ENCODE measurements around the gene SIN3B. TPM values are rescaled to one million over a fixed set of nuclear protein-coding genes. Genes with fewer than 3 reads are reported as not detected.

The SIN3B gene
- polyA plus RNA-seq, 3 donors = 7.2 to 154 (median 10.2) TPM

DNA sequence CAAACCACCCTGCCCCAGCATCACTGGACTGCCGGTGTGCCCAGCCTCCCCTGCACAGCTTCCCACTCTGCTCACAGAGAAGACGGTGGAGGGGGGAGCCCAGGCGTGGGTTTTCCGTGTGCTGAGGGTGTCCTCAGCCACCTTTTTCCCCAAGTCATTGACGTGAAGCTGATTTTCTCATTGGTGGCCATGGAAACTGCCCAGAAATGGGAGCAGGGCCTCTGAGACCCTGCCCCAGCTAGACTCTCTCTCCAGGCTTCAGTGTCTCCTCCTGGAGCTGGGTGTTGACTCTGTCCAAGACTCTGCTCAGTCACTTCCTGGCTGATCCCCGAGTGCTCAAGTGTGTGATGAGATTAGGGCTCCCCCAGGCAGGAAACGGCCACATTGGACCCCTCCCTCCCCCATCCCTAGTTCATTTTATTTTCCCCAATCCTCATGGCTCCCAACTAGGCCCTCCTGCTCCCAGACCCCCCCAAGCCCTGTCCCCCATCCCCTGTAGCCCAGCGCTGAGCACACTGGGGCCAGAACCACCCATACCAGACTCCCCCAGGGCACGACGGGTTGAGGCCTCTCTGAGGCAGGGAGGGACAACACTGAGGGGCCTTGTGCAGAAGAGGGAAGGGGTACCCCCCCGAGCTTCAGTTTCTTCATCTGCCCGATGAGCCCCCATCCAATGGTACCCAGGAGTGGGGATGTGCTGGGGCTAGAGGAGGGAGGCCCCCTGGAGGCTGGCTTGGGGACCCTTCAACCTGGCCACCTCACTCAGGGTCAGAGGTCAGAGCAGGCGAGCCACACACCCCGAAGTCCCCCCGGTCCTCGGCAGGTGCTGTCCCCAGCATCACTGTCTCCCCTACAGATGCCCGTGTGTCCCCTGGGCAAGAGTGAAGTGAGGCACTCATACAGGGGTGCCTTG lies 58.4 kb downstream of the SIN3B start:
- H3K79me2 ChIP-seq (ENCODE audit: insufficient read depth, low read length) = no peaks in the 10 kb centered on the region
- peaks cover 0 to 33% of the 10 kb centered on the region in 2 donors for H3K27me3 ChIP-seq (ENCODE audit: control insufficient read depth in 2 of 2, insufficient read depth in 2 of 2, low read length in 2 of 2)
- Mint-ChIP-seq H3K4me1 (peaks cover 14% of the 10 kb centered on the region), H3K36me3 (peaks cover 0 to 4% of the 10 kb centered on the region in 2 donors), H3K9me3 (peaks cover 11 to 30% (median 18%) of the 10 kb centered on the region in 7 donors), H3K4me3 (peak overlapping the region in 1 of 2 donors; percentile 80), H3K27me3 (ENCODE audit: low read depth in 3 of 3) (peaks cover 30 to 61% (median 34%) of the 10 kb centered on the region in 3 donors), H3K27ac (peak overlapping the region in 2 of 7 donors; percentile 7 to 11)
- intact Hi-C loops (cut with micrococcal nuclease) = no loop called here
- H4K20me1 ChIP-seq (ENCODE audit: insufficient read depth, low read length) = no peaks in the 10 kb centered on the region
- H3K4me1 ChIP-seq (ENCODE audit: control insufficient read depth in 1 of 2, insufficient read depth in 2 of 2, low read length in 2 of 2) = peaks cover 14 to 24% of the 10 kb centered on the region in 2 donors
- 58% methylated on average over 3 of the region's 17 CpGs for WGBS (ENCODE audit: insufficient coverage)
- peaks cover 7 to 18% of the 10 kb centered on the region in 2 donors for H3K9me3 ChIP-seq (replicated peaks in 1 of 2; ENCODE audit: control insufficient read depth in 1 of 2, insufficient read depth in 1 of 2, low read length in 2 of 2)
- H3K4me2 ChIP-seq (replicated peaks; ENCODE audit: extremely low read depth, low read length, poor library complexity, severe bottlenecking) = no peak overlapping the region
- no peaks in the 10 kb centered on the region for H3K36me3 ChIP-seq (replicated peaks in 1 of 2; ENCODE audit: control insufficient read depth in 1 of 2, insufficient read depth in 2 of 2, low read length in 2 of 2)
- H3K9ac ChIP-seq (ENCODE audit: insufficient read depth, low read length, poor library complexity, severe bottlenecking) = no peak overlapping the region
- no peak overlapping the region for H2AFZ ChIP-seq (ENCODE audit: insufficient read depth, low read depth, low read length, poor library complexity, severe bottlenecking)
- no peak overlapping the region for H3K4me3 ChIP-seq (replicated peaks in 1 of 3; ENCODE audit: low read depth in 2 of 3, low read length in 3 of 3)
- no peak for DNase-seq
- no peak overlapping the region for H3K27ac ChIP-seq (ENCODE audit: low read depth in 1 of 2, low read length in 2 of 2)
- TF ChIP-seq, protein P1, sequence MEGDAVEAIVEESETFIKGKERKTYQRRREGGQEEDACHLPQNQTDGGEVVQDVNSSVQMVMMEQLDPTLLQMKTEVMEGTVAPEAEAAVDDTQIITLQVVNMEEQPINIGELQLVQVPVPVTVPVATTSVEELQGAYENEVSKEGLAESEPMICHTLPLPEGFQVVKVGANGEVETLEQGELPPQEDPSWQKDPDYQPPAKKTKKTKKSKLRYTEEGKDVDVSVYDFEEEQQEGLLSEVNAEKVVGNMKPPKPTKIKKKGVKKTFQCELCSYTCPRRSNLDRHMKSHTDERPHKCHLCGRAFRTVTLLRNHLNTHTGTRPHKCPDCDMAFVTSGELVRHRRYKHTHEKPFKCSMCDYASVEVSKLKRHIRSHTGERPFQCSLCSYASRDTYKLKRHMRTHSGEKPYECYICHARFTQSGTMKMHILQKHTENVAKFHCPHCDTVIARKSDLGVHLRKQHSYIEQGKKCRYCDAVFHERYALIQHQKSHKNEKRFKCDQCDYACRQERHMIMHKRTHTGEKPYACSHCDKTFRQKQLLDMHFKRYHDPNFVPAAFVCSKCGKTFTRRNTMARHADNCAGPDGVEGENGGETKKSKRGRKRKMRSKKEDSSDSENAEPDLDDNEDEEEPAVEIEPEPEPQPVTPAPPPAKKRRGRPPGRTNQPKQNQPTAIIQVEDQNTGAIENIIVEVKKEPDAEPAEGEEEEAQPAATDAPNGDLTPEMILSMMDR (IDR thresholded peaks at IDR 0.05) = no peak

DNA sequence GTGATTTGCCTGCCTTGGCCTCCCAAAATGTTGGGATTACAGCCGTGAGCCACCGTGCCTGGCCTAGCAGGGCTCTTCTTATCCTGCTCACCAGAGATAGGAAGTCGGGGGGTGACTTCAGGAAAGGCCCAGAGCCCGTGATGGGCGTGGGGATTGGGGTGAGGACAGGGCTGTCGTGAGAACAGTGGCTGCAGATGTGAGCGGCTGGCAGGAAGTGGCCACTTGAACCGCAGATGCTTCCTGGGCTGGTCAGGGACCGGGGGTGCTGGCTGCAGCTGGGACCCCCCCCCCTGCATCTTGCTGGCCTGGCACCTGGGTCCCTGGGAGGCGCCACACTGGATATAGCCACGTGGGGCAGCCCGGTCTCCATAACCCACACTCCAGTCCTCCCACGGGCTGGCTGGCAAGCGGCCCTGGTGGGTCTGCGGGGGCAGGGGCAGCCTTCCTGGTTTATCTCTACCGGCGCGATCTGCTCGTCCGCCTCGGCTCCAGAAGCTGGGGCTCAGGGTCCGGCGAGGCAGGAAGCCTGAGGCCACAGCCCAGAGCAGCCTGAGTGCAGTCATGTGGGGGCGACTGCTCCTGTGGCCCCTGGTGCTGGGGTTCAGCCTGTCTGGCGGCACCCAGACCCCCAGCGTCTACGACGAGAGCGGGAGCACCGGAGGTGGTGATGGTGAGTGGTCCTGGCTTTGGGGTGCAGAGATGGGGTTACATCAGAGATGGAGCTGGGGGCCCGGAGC lies 59.6 kb downstream of the SIN3B start, which contains the start of gene F2RL3:
TSS of gene F2RL3 (plus strand) at position 371 of the 737 bp plus-strand sequence. CDS start at position 562, 191 bp downstream.
- Histone ChIP-seq H3K27me3 (ENCODE audit: control insufficient read depth in 2 of 2, insufficient read depth in 2 of 2, low read length in 2 of 2) (peaks cover 0 to 44% of the 10 kb centered on the region in 2 donors), H3K9ac (ENCODE audit: insufficient read depth, low read length, poor library complexity, severe bottlenecking) (peak within 1 kb of the TSS; percentile 36), H3K4me3 (replicated peaks in 1 of 3; ENCODE audit: low read depth in 2 of 3, low read length in 3 of 3) (no peak within 1 kb of the TSS), H2AFZ (ENCODE audit: insufficient read depth, low read depth, low read length, poor library complexity, severe bottlenecking) (peak within 1 kb of the TSS; percentile 30), H4K20me1 (ENCODE audit: insufficient read depth, low read length) (no peaks in the 10 kb centered on the region), H3K36me3 (replicated peaks in 1 of 2; ENCODE audit: control insufficient read depth in 1 of 2, insufficient read depth in 2 of 2, low read length in 2 of 2) (no peaks in the 10 kb centered on the region), H3K9me3 (replicated peaks in 1 of 2; ENCODE audit: control insufficient read depth in 1 of 2, insufficient read depth in 1 of 2, low read length in 2 of 2) (peaks cover 0 to 6% of the 10 kb centered on the region in 2 donors), H3K79me2 (ENCODE audit: insufficient read depth, low read length) (no peaks in the 10 kb centered on the region), H3K4me1 (ENCODE audit: control insufficient read depth in 1 of 2, insufficient read depth in 2 of 2, low read length in 2 of 2) (peaks cover 23 to 31% of the 10 kb centered on the region in 2 donors), H3K4me2 (replicated peaks; ENCODE audit: extremely low read depth, low read length, poor library complexity, severe bottlenecking) (peak within 1 kb of the TSS; percentile 32), H3K27ac (ENCODE audit: low read depth in 1 of 2, low read length in 2 of 2) (no peak within 1 kb of the TSS)
- H3K27me3 Mint-ChIP-seq (ENCODE audit: low read depth in 3 of 3) = peaks cover 39 to 71% (median 45%) of the 10 kb centered on the region in 3 donors
- H3K27ac Mint-ChIP-seq = peak within 1 kb of the TSS in 1 of 7 donors; percentile 64
- intact Hi-C loops (cut with micrococcal nuclease) = no loop called here
- TF ChIP-seq, protein P1 (IDR thresholded peaks at IDR 0.05) = no peak
- peaks cover 22% of the 10 kb centered on the region for H3K4me1 Mint-ChIP-seq
- peak within 1 kb of the TSS in 1 of 2 donors; percentile 80 for H3K4me3 Mint-ChIP-seq
- peak; percentile 59 to 80 (median 63) for DNase-seq
- H3K9me3 Mint-ChIP-seq = peaks cover 2 to 18% (median 8%) of the 10 kb centered on the region in 7 donors
- 4% methylated on average over 30 of the region's 31 CpGs for WGBS (ENCODE audit: insufficient coverage)
- H3K36me3 Mint-ChIP-seq = peaks cover 0 to 8% of the 10 kb centered on the region in 2 donors

Data from CD14-positive monocyte (primary cell).